Activated gamma-delta T cell treated with anti-CD3 and anti-CD28 coated beads, Interleukin-2, amount 50 U/mL, for 16 hours (primary cell): ENCODE results near the gene RRP12.

ENCODE experiments used
- DNase-seq: peaks from one replicate; pipeline ENCODE4 v3.0.0-alpha.2; 2020; ENCODE audit warnings: low read depth

Gene RRP12

DNA sequence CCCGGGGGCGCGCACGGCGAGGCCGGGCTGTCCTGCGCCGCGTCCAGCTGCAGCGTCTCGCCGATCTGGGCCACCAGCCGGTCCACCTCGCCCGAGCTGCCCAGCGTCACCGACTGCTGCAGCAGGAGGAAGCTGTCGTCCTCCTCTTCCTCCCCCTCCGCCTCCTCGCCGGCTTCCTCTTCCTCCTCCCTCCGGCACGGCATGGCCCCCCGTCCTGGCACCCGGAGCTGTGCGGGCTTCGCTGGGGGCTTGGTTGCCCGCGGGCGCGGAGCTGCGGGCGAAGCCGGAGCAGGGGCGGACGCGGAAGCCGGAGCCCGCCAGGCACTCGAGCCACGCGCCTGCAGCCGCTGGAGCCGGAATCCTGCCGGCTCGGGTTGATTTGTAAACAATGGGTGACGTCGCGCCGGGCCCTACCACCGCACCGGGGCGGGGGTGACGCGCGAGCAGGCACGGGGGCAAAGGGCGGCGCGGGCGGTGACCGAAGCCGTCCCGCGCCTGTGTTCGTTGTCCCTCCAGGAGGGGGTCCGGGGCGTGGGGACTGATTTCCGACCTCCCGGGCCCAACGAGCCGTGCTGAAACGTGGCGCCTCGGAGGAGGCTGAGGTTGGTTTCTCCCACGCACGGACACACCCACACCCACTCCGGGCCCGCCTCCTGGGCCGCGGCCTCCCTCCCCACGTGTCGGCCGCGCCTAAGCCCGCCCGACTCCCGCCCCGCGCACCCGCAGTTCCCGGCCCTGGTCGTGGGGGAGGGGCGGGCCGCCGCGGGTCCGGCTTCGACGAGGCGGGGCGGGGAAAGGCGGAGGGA lies 66.6 kb downstream of the RRP12 start, which contains the start of gene FRAT2:
Gene FRAT2 (minus strand): TSS at position 360 of the 806 bp plus-strand sequence. CDS start 157 bp downstream, at position 203.
- peak; percentile 75 for DNase-seq

DNA sequence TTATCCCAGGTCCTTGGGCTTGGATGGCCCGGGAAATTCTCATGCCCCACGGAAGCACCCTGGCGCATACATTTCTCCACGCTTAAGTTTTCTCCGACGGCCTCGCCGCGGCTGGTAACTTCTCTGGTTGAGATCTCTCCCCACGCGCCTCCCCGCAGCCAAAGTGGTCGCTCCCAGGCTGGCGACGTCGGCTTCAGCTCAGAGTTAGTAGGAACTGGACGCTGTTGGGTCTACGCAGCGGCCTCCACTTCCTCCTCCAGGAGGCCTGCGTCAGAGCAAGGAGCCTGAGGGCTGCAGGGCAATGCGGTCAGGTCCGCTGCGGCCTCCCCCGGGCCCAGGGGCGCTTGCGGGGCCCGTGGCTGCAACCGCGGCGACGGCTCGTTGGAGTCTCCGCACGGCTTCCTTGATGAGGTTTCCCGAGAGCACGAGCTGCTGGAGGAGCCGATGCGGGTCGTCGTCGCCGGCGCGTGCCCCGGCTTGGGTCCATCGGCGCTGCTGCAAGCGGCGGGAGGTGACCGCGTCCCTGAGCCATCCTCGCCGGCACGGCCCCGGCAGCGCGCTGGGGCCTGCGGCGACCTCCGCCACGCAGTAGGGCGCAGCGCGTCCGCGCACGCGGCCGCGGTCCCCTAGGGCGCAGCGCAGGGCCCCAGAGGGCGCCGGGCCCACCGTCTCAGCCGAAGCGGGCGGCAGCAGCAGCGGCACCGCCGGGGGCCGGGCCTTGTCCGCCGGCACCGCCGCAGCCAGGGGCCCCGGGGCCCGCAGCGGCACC lies 67.4 kb downstream of the RRP12 start:
- no peak for DNase-seq

DNA sequence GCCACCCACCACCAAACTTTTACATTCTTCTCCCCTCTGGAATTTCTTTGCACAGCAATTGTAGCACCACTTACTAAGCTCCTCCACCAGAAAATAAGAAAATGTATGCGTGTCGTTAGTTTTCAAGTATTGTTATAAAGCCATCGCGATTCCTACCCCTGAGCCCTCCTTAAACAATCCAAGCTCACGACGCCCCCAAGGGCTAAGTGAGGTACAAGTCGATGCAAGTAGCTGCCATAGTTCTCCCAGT lies 67.9 kb downstream of the RRP12 start:
- DNase-seq = no peak

DNA sequence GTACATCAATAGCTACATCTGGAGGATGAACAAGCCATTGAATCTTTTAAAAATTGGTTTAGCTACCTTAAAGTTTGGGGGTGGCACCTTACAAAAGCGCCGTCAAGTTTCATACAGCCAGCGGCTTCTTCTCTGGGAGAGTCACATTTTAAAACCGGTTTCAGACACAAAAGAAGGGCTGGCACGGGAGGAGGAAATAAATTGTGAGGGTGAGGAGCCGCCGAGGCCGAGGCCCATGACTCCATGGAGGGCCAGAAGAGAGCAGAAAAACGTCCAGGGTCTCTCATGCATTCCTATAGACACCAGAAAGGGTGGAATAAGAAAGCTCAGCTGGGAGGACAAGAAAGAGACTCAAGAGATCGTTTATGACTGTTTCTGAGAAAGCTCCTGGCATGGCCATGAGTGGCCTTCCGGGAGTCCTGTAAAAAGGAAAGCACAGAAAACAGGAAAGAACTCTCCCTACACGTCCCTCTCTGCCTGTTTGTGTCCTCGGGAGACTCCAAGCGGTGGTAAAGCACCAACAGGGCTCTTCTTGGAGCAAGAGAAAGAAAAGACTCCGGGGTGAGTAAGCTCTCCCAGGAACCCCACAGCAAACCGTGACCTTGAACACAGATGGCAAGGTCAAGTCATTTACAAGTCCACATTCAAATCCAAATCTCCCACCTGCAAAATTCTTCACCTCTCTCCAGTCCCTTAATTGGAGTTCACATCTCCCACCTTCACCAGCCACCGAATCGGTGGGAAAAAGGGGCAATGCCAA lies 68.4 kb downstream of the RRP12 start:
- DNase-seq = no peak

DNA sequence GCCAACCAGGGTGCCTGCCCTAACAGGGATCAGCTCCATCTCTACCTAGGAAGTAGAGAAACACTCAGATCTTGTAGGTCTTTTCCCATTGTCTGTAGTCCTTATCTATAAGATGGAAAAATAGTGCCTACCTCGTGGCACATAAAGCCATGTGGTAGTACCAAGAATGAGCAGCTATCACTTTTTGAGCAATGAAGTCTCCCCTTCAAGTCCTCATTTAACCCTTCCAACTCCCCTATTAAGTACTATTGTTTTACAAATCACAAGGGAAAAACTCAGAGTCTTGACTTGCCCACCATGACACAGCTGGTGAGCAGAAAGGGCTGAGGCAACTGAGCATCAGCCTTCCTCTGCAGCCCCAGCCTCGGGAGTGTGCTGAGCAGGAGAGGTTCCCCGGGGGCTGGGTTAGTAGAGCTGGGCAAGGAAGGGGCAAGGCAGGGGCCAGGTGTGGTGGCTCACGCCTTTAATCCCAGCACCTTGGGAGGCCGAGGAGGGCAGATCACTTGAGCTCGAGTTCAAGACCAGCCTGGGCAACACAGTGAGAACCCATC lies 69.9 kb downstream of the RRP12 start:
- no peak for DNase-seq

DNA sequence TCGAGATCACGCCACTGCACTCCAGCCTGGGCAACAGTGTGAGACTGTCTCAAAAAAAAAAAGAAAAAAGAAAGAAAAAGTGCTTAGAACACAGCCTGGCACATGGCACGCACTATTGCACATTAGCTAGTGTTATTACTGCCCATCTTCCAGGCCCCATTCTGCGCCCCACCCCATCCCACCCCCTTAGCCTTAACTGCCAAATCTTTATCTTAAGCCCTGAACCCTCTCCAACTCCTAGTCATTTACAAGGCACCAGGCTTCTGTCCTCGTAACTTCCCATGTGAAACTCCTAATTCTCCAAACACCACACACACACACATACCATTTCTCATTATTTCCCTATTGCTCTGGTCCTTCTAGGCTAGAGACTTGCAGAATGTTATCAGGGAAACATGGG lies 71.4 kb downstream of the RRP12 start:
- no peak for DNase-seq

DNA sequence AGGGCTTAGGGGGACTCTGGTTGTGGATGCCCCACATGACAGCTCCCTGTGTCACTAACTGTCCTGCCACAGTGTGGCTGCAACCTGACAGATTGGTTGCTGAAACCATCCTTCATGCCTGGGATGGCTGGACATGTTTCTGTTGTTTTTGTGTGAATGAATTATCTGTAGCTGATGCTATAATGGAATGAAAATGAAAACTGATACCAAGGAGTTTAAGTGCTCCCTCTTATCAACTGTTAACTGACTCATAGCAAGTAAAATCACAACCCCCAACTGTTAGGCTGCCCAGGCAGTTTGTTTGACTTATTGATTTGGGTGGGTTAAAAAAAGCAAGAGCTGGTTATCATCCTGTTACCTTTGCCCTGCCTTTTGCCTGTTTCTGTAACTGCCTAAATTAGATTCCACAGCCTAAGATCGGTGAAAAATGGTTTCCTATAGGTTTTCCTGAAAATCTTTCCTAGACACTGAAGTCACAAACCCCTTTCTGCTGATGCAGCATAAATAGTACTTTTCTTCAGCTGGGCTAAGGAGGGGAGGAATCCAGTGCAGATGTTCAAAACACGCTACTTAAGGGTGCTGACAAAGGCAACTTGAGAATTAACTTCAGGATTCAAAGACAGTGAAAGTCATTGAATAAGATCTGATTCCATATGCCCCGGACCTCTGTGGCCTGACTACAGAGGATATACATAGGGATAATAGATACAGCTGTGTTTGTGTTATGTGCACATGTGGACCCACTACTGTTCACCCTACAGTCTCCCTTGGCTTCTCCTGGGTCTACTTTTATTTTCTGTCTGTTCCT lies 72.3 kb downstream of the RRP12 start:
- no peak for DNase-seq

DNA sequence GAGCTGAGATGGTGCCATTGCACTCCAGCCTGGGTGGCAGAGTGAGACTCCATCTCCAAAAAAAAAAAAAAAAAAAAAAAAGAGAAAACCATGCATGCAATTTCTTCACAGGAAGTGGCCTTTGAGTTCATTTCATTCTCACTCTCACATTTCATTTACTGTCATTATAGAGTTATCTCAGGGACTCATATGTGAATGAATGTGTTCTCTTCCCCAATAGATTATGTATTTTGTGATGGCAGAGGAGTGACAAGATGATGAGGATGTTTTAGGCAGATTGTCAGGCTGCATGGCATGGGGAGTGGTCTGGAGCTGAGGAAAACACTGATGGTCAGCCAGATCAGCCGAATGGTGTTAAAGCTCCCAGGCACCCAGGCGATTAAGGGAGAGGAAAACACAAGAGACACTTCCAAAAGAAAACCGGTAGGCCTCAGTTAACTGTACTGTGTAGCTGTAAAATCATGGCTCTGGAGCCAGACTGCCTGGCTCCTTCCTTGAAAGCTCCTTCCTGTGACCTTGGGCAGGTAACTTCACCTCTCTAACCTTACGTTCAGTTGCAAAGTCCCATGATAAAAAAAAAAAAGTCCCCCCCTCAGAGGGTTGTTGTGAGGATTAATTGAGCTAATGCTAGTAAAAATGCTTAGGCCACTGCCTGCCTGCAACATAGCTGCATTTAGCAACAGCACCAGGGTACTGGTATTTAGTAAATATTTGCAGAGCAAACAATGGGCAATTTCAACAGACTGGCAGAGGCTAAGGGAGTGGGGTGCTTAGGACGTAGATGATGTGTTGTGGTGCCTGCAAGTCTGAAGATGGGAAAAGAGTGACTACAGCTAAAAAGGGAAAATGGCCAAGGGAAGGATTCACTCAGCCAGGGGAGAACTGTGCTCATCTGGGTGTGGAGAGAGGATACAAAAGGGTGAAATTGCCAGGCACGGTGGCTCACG lies 73.5 kb downstream of the RRP12 start:
- no peak for DNase-seq

DNA sequence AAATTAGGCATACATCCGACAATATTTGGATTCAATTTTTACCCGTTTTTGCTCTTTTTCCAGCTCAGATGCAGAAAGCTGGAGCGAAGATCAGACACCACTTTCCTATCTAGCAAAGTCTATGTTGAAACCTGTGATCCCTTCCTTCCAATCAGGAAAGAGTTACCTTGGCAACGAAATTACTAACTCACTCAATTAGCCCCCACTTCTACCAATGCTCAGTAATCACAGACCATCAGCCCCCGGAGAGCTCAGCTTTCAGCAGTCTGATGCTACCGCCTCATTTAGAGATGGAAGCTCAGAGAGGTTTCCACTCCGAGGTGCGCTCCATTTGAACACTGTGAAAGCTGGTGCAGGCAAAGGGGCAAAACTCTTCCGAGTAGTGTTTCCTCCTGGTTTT lies 75.4 kb downstream of the RRP12 start:
- DNase-seq = no peak

DNA sequence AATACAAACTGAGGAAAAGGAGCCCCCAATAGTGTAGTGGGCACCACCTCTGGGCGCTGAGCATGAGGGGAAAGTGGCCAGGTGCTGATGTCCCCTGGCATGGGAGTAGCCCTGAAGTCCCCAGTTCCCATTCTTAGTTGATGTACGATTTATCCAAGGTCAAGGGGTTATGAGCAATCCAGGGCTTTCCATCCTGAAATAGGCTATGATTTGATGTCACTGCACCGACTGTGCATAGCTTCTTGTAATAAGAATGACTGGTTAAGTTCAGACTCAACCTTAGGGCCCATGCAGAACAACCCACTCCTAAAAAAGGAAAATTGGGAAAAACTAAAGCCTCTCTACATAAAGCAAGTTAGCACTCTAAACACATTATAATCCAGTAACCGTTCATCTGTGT lies 77.6 kb downstream of the RRP12 start:
- DNase-seq = no peak

DNA sequence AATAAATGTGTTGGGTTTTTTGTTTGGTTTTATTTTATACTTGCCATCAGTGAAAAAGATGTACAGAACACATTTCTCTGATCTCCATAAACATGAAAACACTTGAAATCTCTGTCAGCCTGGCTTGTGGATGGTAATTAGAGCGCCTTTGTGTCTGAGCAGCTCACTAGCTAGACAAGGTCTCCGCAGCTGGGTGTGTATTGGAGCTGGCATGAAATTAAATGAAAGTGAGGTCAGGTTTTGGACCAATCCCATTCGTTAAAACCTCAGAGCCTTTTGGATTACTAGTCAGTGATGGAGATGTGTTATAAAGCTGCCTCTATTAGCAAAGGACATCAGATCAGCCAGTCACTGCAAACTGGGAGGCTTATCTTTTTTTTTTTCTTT lies 79.3 kb downstream of the RRP12 start:
- no peak for DNase-seq

DNA sequence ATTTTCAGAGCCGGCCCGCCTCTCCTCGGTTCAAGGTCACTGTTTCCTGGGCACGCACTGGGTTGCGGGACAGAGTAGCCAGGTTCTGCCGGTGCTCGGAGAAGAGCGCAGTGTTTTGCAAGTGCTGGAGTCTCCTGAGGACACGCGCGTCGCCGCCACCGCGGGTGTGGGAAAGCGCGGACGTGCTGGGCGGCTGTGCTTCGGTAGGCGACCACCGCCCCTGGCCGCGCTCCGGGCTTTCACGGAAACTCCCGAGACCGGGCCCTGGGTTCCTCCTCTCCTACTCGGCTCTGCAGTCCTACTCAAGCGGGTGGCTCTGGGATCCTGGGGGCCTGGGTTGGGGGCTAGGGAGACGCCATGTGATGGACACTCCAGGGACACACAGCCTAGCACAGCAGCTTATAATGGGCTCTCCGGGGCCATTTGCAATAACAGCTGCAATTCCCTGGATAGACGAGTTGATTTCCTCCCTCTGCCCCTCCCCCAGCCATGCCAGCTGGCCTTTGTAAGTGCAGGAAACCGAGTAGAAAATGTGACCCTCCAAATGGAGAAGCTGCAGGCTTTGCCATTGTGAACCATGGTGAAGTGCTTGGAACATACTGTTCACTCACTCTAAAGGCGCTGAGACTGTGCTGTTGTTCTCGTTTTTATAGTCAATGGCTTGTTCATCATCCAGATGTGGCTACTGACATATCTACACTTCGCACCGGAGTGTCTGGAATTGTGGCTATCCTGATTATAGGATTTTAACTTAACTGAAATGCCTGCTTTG lies 79.9 kb downstream of the RRP12 start:
- no peak for DNase-seq

DNA sequence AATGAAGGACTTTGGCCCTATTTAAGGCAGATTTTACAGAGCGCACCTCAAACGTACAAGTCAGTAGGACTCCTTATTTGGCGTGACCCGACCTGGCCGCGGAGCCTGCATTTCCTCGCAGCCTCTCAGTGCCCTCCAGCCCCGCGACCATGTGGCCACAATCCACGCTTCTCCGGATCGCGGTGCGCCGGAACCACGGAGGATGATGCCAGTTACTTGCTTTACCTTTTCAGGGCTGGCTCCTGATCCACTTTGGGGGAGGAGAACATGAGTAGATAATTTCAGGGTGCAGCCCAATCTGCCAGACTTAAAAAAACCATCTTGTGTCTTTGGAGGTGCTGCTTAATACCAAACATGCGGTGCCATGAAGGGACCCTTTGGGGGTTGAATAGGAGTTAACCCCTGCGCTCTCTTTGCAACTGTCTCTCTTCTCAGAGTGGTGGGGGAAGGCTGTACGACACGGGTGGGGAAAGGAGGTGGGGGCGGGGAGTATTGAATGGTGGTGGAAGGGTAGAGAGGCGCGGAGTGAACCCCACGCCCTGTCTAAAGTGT lies 80.6 kb downstream of the RRP12 start:
- DNase-seq = no peak

DNA sequence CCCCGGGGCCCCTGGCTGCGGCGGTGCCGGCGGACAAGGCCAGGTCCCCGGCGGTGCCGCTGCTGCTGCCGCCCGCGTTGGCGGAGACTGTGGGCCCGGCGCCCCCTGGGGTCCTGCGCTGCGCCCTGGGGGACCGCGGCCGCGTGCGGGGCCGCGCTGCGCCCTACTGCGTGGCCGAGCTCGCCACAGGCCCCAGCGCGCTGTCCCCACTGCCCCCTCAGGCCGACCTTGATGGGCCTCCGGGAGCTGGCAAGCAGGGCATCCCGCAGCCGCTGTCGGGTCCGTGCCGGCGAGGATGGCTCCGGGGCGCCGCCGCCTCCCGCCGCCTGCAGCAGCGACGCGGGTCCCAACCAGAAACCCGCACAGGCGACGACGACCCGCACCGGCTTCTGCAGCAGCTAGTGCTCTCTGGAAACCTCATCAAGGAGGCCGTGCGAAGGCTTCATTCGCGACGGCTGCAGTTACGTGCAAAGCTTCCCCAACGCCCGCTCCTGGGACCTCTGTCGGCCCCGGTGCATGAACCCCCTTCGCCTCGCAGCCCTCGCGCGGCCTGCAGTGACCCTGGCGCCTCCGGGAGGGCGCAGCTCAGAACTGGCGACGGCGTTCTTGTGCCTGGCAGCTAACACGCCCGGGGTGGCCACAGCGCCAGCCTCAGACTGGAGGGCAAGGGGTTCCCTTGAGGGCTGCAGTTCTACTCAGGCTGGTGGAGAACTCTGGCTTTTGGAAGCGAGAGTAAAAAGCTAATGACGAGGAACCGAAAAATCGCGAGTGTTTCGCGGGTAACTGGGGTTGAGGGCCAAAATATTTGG lies 81.3 kb downstream of the RRP12 start:
- DNase-seq = peak; percentile 45

DNA sequence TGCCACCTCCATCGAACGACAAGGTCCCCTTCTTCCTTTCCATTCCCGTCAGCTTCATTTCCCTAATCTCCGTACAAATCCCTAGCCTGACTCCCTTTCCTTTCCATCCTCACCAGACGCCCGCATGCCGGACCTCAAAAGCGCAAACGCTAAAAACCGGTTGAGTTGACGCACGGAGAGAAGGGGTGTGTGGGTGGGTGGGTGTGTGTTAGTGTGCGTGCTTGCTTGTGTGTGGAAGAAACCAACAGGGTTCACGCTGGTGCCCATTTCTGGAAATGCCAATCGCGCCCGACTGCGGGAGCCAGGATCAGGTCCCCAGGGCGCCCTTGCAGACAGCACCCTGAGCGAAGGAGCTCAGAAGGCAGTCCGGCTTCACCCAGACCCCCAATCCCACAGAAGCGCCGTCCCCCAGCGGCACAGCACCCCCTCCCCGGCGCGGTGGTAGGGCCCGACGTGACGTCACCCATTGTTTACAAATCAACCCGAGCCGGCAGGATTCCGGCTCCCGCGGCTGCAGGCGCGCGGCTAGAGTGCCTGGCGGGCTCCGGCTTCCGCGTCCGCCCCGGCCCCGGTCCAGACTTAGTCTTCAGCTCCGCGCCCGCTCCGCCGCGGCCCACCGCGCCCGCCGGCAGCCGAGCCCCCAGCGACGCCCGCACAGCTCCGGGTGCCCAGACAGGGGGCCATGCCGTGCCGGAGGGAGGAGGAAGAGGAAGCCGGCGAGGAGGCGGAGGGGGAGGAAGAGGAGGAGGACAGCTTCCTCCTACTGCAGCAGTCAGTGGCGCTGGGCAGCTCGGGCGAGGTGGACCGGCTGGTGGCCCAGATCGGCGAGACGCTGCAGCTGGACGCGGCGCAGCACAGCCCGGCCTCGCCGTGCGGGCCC lies 82.1 kb downstream of the RRP12 start, which contains the start of gene FRAT1:
Gene FRAT1 (plus strand): TSS at position 500 of the 880 bp plus-strand sequence. CDS start 183 bp downstream, at position 683.
- DNase-seq = peak; percentile 86

DNA sequence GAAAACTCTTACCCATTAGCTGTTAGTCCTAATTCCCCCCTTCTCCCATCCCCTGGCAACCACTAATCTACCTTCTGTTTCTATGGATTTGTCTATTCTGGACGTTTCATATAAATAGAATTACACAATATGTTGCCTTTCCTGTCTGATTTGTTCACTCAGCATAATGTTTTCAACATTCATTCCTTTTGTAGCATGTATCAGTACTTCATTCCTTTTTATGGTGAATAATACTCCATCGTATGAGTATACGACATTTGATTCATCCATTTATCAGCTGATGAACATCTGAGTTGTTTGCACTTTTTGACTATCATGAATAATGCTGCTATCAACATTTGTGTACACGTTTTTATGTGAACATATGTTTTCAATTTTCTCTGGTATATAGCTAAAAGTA lies 86.5 kb downstream of the RRP12 start:
- no peak for DNase-seq

DNA sequence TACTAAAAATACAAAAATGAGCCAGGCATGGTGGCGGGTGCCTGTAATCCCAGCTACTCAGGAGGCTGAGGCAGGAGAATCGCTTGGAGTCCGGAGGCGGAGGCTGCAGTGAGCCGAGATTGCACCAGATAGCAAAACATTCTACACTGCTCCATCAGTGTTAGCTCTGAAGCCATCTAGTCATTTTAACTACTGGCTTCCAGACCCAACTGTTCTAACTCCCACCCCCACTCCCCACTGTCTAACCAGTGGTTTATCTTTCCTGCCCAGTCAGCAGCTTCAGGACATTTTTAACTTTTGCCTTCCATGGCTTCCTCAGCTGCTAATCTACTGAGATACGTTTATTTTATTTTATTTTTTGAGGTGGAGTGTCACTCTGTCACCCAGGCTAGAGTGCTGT lies 88.2 kb downstream of the RRP12 start:
- no peak for DNase-seq
